ENCODE data around the gene MTRFR. TPM values are rescaled to one million over a fixed set of nuclear protein-coding genes. Genes with fewer than 3 reads are reported as not detected.

The MTRFR gene
- total and polyA plus RNA-seq, 2 donors (not counting 3 experiments of a cell fraction or from before 2014, with no cell fraction given): 9.1 to 14.4 TPM

DNA sequence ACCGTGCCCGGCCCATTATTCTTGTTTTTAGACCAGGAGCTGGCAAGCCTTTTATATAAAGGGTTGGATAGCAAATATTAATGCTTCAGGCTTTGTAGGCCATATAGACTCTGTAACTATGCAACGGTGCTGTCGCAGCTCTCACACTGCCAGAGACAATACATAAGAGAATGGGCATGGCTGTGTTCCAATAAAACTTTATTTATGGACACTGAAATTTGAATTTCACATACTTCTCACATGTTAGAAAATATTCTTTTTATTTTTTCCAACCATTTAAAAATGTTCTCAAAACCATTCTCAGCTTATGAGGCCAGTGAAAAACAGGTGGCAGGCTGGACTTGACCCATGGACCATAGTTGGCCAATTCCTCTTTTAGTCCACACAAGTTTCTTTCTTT is 51.4 kb downstream of the MTRFR start:
- BruUV-seq (replicated peaks): no TSS peak
- no peak for FAIRE-seq

More for the DNA sequence above, 51.4 kb downstream of the MTRFR start:
- H3K9me3 ChIP-seq (replicated peaks; ENCODE audit: control insufficient read depth, insufficient read depth, low read length): no peaks in the 10 kb centered on the region
- no peaks in the 10 kb centered on the region for H3K79me2 ChIP-seq (ENCODE audit: control insufficient read depth, insufficient read depth, low read length)
- no peak overlapping the region for H3K4me3 ChIP-seq (replicated peaks in 1 of 3; ENCODE audit: insufficient read depth in 1 of 3, low read depth in 1 of 3, low read length in 3 of 3)
- POLR2A ChIA-PET: no interaction called here
- CTCF ChIA-PET: no interaction called here
- H3K27ac ChIP-seq (ENCODE audit: insufficient read depth, low read depth, low read length): no peak overlapping the region
- no peak for TF ChIP-seq POLR2AphosphoS5 (IDR thresholded peaks at IDR 0.05; ENCODE audit: insufficient read depth, low read depth, low read length)
- TF ChIP-seq CTCF (IDR thresholded peaks at IDR 0.05; ENCODE audit: extremely low read depth in 1 of 2, insufficient read depth in 1 of 2, low read depth in 1 of 2, low read length in 2 of 2): no peak
- no peak for TF ChIP-seq POLR2A (IDR thresholded peaks at IDR 0.05; ENCODE audit: low read depth, low read length)
- no peak for TF ChIP-seq EZH2 (IDR thresholded peaks at IDR 0.05; ENCODE audit: borderline replicate concordance, low read depth, low read length, severe bottlenecking)
- no peak for TF ChIP-seq JUN (IDR thresholded peaks at IDR 0.05; ENCODE audit: borderline replicate concordance, insufficient read depth, insufficient read length, low read depth)
- no peak for TF ChIP-seq FOS (IDR thresholded peaks at IDR 0.05; ENCODE audit: borderline replicate concordance, insufficient read depth, low read length)
- TF ChIP-seq GATA2 (IDR thresholded peaks at IDR 0.05; ENCODE audit: insufficient read depth, insufficient read length, low read depth, low read length): no peak
- no peak for TF ChIP-seq MAX (IDR thresholded peaks at IDR 0.05; ENCODE audit: insufficient read depth, insufficient read length)
- TF ChIP-seq MYC (IDR thresholded peaks at IDR 0.05; ENCODE audit: low read depth, low read length): no peak
- H3K4me2 ChIP-seq (ENCODE audit: insufficient read depth, low read length): no peak overlapping the region
- dilution Hi-C loops (cut with MboI; ENCODE audit: extremely low pct_ligation_motif_present, low sequenced_read_pairs): loop anchor here (25.0 kb wide), 1 partner anchor 328 kb away; the partner anchor contains the start of gene DDX55
- H2AFZ ChIP-seq (ENCODE audit: low read depth, low read length): no peak overlapping the region
- no peak overlapping the region for H3K9ac ChIP-seq (replicated peaks; ENCODE audit: extremely low read depth, insufficient read depth, low read length)
- H3K4me1 ChIP-seq (ENCODE audit: control insufficient read depth, extremely low read depth, insufficient read depth, low read length): no peaks in the 10 kb centered on the region
- no peaks in the 10 kb centered on the region for H4K20me1 ChIP-seq (replicated peaks; ENCODE audit: control insufficient read depth, extremely low read depth, insufficient read depth, low read length)
- no peaks in the 10 kb centered on the region for H3K27me3 ChIP-seq (ENCODE audit: control insufficient read depth in 2 of 2, insufficient read depth in 2 of 2, low read length in 2 of 2)
- no peaks in the 10 kb centered on the region for H3K9me1 ChIP-seq (replicated peaks; ENCODE audit: control insufficient read depth, extremely low read depth, insufficient read depth, low read length)
- intact Hi-C loops (cut with micrococcal nuclease): no loop called here
- peaks cover 0 to 3% of the 10 kb centered on the region in 2 experiments for H3K36me3 ChIP-seq (ENCODE audit: control insufficient read depth in 2 of 2, extremely low read depth in 1 of 2, insufficient read depth in 2 of 2, low read length in 2 of 2)
- no peak for DNase-seq (ENCODE audit: low read depth, low spot score)
